Activated CD4-positive, alpha-beta T cell treated with anti-CD3 and anti-CD28 coated beads, Interleukin-2, amount 50 U/mL, for 48 hours (primary cell): Measurements from ENCODE around the gene EPHB2.
A peak's percentile ranks its signal among the peaks of the same experiment; 100 is the strongest.
"Not testable (repeated sequence)": the region's sequence is repeated elsewhere in the genome, so short reads cannot be mapped to it uniquely, and the experiment has no call there.

Experiments
- DNase-seq, 2 experiments: peaks; one replicate each; pipeline ENCODE4 v3.0.0-alpha.2; 2020

The EPHB2 gene

DNA sequence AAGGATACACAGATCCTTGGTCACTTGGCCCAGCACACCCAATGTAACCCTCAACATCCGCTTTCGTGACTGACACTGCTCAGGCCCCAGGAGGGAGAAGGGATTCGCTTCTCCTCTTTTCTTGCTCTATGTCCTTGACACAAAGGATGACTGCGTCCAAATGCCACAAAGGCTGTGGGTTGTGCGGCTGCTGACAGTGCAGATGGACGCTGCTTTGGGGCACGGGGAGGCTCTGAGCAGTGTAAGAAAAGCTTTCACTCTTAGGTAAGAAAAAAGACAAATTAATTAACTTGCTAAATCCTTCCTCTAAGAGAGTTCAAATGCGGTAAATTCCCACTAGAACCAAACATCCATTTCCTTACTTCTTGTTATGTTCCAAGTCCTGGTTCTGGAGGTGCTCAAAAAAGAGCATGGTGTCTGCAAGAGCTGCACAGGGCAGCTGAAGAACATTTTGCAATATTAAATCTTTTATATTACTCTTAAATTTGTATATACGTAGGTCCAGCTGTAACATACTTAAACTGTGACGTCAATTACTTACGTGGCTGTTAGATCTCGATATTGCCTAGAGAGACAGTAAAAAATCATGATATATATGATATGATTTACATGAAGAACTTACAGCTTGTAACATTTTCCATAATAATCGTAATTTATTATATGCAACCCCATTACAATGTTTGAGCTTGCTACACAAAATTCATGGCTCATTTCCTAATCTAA lies 19.4 kb upstream of the EPHB2 start:
- no peak for DNase-seq

DNA sequence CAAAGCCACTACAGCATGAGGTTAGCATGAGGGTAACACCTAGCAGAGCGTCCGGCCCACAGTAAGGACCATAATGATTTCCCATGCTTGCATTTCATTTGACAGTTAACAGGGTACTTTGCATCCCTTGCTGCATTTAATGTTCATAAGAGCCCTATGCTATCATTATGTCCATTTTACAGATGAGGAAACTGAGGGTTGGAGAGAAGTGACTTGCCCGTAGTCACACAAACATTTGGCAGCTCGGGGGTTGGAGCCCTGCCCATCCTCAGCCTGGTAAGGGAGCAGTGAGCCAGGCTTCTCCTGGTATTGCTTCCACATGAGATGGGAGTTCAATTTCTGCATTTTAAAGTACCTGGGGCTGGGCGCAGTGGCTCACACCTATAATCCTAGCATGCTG lies 16.5 kb upstream of the EPHB2 start:
- no peak for DNase-seq

DNA sequence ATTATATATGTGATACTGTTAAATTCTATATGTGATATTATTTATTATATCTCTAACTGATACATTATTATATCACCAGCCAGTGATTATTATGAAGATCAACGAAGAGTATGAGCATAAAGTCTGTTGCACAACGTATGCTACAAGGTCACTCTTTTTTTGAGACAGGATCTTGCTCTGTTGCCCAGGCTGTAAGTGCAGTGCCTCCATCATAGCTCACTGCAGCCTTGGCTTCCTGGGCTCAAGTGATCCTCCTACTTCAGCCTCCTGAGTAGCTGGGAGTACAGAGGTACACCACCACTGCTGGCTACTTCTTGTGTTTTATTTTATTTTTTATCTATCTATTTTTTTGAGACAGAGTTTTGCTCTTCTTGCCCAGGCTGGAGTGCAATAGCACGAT lies 14.0 kb upstream of the EPHB2 start:
- DNase-seq: no peak

DNA sequence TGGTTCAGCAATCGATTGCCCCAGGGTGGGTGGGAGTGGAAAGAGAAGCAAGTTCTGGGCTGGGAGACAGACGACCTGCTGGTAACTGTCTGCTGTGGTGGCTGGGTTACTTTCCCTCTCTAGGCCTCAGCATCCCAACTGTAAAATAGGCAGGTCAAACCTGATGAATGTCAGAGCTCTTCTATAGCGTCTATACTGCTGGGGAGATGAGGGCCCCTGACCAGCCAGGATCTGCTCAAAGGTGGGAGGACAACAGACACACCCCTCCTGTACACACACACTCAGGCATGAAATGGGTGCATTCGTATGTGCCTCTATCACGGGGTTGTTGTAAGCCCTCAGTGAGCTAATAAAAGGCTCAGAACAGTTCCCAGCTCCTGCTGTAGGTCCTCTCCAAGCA lies 12.7 kb upstream of the EPHB2 start:
- DNase-seq: no peak

DNA sequence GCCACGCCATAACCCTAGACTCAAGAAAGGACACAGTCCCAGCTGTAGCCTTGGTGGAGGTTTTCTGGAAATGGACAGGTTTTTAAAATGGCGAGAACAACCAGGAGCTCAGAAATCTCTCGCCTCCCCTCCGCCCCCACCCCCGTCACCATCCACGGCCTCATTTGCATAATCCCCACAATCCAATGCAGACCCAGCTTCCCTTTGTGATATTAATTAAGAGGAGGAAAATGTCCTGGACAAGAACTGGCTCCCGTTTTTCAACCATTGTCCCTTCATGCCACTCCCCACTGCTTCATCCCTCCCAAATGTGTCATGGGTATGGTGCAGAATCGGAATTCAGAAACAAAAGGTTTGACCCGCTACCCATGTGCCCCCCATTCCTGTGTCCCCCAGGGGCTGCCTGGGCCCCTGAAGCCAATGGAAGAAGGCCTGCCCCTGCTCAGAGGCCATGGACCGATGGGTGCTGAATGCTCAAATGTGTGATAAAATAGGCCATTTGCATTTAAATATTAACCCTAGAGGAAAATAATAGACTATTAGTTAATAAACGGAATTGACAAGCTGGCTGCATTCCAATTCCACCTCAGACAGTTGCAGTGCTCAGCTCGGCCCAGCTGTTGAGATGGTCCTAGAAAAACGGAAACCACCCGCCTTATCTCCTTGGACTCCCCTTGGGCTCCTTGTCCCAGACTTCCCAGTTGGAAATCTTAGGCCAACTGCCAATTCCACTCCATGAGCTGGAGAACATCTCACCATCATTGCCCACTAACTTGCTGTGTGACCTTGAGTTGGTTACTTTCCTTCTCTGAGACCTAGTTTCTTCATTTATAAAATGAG lies 10.7 kb upstream of the EPHB2 start:
- DNase-seq: no peak

DNA sequence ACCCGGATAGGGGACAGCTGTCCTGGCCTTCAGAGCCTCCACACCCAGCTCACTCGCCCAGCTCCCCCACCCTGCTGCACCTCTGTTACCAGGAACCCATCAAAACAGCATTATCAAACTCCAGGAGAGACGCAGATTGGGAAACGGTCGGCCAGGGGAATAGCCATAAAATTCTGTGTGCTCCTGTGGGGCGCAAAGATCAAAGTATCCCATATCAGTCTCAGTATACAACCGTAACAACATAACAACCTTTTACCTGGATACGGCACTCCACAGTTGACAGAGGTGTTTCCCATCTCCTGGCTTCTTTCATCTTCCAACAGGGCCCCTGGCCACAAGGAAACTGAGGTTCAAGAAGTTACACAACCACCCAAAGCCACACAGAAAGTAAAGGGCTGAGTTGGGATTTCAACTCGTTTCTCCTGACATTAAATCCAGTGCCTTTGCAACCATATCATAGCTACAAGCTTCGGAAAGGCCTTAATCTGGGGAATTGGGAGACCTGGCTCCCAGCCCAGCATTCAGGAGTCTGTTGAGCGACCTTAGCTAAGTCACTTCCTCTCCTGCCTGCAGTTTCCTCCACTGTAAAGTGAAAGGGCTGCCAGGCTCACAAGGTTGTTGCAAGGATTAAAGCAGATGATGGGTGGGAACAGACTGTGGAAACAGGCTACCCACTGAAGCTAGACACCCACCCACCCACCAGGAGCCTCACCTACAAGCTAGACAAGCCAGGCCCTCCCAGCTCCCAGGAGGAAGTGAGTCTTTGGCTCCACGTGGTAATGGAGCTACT lies 8.1 kb upstream of the EPHB2 start:
- no peak for DNase-seq

DNA sequence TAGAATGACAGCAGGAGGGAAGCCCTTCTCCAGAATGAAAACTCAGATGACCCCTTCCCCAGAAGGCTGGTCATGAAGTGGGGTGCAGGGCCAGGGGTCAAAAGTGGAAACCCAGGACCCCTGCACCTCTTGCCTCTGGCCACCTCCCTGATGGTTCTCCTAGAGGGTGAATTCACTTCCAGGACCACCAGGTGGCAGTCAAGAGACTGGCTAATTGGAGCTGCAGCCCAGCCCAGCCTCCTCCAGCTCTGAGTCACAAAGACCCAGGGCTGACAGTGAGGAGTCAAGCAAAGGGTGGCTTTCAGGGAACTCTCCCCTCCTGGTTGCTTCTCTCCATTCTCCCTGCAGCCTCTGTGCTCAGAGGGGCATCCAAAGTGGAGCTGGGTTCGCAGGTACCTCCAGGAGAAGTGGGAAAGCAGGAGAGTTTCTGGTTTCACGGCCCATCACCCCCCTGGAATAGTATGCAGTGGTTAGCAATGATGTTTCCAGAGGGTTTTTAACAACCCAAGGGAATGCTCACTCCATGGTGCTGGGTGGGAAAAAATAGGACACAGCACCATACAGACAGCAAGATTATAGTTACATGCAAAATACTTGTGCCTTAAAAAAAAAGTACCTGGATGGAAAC lies 6.1 kb upstream of the EPHB2 start:
- peak; percentile 81 to 86 for DNase-seq

DNA sequence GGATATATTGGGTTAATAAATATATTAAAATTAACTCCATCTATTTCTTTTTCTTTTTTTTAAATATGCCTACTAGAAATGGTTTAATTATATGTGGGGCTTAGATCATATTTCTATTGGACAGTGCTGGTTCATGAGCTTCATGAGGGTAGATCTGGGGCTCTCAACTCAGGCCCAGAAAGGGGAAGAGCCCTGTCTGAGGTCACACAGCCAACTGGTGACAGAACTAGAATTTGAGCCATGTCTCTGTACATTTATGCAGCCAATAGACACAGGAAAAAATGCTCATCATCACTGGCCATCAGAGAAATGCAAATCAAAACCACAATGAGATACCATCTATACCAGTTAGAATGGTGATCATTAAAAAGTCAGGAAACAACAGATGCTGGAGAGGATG lies 5.1 kb upstream of the EPHB2 start:
- no peak for DNase-seq

DNA sequence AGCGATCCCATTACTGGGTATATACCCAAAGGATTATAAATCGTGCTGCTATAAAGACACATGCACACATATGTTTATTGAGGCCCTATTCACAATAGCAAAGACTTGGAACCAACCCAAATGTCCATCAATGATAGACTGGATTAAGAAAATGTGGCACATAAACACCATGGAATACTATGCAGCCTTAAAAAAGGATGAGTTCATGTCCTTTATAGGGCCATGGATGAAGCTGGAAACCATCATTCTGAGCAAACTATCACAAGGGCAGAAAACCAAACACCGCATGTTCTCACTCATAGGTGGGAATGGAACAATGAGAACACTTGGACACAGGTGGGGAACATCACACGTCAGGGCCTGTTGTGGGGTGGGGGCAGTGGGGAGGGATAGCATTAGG lies 4.5 kb upstream of the EPHB2 start:
- DNase-seq: not testable (repeated sequence)

DNA sequence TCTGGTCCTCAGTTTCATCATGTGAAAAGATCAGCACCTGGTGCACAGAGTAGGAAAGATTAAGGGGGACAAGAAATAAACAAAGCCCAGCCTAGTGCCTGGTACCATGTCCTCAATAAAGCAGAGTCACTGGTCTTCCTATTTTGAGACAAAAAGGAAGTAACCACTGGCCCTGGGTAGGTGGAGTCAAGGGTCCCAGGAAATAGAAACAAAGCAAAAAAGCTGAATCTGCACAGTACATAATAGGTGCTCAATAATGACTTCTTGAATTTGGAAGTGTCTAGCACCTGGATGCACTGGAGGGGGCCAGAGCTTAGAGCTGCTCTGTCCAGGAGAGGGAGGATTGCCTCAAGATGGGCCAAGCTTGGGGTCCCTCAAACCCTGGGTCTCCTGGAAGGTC lies 1.9 kb upstream of the EPHB2 start:
- DNase-seq: no peak

DNA sequence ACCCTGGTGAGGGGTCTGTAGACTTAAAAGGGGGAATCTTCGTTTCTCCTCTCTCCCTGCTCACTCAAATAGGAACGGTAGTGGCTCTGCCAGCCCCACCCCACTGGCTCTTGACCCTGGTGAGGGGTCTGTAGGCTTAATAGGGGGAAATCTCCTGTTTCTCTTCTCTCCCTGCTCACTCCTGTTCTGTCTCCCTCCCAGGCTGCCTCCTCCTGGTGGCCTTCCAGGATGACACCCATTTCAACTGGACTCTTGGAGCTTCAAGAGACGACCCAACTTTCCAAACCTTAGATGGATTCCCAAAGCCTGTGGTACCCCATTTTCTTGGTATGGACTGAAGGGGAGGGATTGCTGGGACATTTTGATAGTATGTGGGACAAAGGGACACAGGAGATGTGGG lies 1.4 kb upstream of the EPHB2 start:
- DNase-seq: no peak

DNA sequence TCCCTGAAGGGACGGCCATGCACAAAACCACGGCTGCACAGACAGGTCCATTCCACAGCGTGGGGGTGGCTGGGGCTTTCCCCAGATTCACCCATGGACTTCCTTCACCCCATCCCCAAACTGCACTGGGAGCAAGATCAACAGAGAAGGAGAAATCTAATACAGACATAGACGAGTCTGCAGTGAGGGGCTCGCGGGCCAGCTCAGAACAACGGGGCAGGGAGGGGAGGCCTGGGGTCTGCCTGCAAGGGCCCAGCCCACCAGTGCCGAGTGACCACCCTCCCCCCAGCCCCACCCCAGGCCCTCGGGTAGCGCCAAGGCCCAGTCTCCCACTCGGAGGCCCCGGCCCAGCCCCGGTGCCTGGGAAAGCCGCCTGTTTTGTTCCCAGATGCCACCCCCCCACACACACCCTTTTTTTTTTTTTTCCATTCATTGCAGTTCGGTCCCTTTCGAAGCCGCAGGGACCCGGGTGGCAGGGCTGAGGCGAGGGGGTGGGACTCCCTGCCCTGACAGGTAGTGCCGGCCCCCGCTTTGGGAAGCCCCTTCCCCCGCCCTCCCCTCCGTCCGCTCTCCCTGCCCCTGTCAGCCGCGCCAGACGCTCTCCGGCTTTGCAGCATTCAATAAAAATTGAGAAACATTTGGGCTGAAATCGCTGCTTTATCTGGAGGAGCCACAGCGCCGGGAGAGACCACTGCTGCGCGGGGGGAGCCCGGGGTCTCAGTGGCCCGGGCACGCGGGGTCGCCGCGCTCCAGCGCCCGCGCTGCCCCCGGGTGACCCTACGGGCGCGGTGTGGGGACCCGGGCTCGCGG lies 543 bp upstream of the EPHB2 start:
- peak; percentile 26 to 38 for DNase-seq

DNA sequence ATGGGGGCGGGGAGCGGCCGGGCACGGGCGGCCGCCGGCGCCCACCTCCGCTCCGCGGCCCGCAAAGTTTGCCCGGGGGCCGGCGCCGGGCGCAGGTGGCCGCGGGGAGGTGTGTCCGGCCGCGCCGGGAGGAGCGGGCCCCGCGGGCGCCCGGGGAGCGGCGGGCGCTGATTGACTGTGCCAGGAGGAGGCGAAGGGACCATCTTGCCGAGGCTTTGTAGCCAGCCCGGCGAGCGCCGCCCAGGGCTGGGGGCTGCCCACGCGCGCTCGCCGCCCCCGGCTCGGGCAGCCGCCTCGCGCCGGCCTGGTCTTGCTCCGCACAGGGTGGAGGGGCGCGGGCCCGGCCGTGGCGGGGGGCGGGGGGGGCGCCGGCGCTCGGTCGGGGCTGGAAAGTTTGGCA lies 432 bp downstream of the EPHB2 start:
- DNase-seq: no peak

DNA sequence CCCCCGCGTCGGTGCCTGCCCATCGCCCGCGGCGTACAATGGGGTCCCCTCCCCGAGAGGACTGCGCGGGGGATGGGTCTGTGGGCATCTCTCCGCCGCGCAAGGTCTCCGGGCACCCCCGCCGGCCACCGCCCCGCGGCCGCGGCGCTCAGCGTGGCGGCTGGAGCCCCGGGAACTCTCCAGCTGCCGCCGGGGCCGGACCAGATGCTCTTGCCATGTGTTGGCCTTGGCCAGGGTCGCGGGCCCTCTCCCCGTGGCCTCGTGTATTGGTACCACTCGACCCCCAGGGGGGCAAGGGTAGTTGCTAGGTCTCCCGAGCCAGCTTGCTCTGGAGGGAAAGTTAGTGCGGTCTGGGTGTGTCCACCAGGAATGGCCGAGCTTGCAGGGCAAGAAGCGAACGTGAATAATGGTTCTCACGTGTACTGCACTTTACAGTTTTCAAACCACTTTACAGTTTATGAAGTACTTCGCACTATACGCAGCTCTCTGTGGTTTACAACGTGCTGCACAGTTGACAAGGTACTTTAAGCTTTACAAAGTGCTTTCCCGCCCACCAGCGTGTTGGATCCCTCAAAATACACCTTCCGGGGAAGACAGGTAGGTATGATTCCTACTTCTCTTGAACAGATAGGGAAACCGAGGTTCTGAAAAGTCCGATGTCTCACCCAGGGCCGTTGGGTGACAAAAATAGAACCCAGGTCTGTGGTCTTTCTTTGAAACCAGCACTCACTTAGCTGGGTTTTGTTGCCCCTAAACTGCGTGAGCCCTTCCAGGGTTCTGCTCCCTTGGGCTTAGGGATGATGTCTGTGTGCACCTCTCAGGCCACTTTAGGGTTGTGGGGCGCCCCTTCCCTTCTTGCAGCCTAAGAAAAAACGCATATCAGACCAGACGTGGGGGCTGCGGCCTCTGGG lies 1.2 kb downstream of the EPHB2 start:
- DNase-seq: peak in 1 of 2 experiments; percentile 23

DNA sequence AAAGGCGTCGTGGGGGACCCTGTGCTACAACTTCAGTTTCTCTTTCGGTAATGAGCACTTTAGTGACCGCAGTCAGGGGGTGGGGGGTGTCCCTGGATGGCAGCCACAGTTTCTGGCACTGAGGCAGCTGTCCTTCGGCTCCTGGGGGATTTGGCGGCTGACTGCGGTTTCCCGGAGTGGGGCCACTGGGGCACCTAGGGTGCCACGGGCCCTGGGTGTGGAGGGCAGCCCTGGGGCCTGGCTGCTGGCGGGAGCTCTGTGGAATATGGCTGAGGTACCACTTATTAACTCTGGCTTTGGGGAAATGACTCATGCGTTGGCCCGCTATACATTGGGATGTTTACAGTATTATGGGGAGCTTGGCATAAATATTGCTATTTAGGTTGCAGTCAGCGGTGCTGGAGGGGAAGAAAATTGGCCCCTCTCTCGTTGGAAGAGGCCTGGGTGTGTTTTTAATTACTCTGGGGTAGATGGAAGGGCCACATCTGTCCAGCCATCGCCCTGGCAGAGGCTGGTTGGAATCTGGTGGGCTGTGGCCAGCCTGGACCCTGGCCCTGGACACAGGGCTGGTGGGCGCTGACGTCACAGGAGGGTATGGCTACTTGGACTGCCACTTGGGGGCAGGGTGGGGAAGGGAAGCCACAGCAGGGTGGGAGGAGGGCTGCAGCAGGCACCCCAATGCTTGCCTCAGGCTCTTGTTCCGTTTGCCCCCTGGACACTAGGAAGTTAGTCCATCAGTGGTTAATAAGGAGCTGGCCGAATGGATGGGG lies 2.0 kb downstream of the EPHB2 start:
- DNase-seq: peak; percentile 54 to 67

DNA sequence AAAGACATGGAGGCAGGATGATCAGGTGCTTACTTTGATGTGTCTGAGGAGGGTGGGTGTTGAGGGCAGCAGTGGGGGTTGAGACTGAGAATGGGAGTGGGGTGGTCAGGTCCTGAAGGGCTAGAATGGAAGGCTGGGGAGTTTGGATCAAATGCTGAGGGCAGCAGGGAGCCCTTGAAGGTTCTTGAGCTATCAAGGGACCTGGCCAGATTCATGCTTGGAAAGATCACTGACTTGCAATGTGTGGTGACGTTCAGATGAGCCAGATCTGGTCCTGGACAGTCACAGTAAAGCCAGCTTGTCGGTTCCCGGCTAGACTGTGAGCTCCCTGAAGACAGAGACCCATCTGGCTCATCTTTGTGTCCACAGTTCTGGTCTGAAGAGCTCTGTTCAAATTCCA lies 3.8 kb downstream of the EPHB2 start:
- no peak for DNase-seq

DNA sequence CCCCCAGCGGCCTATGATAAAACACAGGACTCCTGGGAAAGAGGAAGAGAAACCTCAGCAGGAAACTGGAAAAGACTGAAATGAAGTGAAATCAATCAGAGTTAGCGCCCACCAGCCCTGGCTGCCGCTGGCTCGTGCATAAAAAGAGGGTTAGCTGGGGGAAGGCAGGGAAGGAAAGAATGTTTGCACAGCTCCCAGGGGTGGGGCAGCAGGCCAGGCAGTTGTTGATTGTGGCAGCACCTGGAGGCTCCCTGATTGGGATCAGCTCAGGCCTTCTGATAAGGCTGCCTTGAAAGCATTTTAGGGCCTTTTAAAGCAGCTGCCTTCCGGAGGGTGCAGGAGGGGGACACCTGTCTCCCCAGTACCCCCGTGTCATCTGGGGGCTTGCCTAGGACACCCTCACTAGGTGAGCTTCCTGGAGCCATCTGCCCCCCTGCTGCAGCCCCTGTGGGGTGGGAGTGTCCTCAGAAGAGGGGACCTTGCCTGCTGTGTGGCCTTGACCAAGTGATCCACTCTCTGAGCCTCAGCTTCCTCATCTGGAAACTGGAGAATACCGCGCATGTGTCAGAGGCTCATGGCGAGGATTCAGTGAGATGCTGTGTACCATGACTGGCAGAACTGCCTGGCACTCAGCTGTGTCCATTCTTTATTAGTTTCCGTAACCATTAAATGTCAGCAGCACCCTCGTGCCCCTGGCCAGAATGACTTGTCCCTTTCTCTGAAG lies 6.6 kb downstream of the EPHB2 start:
- DNase-seq: no peak

DNA sequence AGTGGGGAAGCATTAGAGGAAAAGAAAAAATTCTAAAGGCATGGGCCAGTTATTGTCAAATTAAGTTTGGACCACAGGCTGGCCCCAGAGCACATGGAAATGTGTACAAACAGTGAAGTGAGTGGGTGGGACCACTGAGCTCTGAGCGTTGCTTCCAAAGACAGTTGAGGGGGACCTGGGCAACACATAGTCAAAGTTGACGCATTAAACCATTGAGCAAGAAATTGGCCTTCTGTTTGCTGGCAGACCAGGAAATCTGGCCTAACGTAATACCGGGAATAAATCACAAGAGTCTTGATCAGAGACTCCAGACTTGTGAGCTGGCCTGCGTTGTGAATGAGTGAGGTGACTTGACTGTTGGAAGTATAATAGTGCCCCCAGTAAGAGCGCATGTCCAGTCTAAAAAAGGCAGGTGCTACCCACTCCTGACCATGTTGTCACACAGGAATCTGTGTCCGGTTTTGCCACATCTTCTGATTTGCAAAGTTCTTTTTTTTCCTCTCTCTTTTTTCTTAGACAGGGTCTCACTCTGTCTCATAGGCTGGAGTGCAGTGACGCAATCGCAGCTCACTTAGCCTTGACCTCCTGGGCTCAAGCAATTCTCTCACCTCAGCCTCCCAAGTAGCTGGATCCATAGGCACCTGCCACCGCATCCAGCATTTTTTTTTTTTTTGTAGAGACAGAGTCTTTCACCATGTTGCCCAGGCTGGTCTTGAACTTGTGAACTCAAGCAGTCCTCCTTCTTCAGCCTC lies 10.7 kb downstream of the EPHB2 start:
- no peak for DNase-seq
